Liver (tissue), 3 donors: ENCODE measurements around the gene CDKN2C.

Experiments
- ATF3 ChIP-seq: IDR thresholded peaks from 2 replicates; pipeline ENCODE4 v1.6.1; 2016; ENCODE audit warnings: antibody characterized with exemption
- CTCF ChIP-seq: fragments of 150-350 bp; IDR thresholded peaks from 2 replicates; pipeline ENCODE4 v1.5.1; 2017; ENCODE audit warnings: improper control_type of control experiment, low read depth, low read length; ENCODE audit not compliant: missing input control
- HNF4G ChIP-seq: IDR thresholded peaks from 2 replicates; pipeline ENCODE4 v1.6.1; 2016; ENCODE audit warnings: antibody characterized with exemption
- donor health status: healthy.
- donor health status: healthy.

GRCh38 chr1:50975436-50975835 lies 5.4 kb downstream of the CDKN2C start:
- no peak for TF ChIP-seq CTCF
- no peak for TF ChIP-seq ATF3
- TF ChIP-seq HNF4G, result no peak
